H9 (cell line): ENCODE data around the gene FZD10. TPM values are rescaled to one million over a fixed set of nuclear protein-coding genes. Genes with fewer than 3 reads are reported as not detected.

Source experiments
- DNase-seq: peaks from one replicate; pipeline ENCODE4 v3.0.0-alpha.2; 2017
- H2AFZ ChIP-seq: one replicate; pipeline ENCODE4 v1.6.1; 2013; ENCODE audit warnings: mild to moderate bottlenecking, low read length, control low read depth, moderate library complexity
- H2AK5ac ChIP-seq: 2 replicates; pipeline ENCODE4 v1.6.1; 2013; ENCODE audit warnings: low read length, control low read depth, mixed read lengths; ENCODE audit not compliant: insufficient read length
- H2BK120ac ChIP-seq: one replicate; pipeline ENCODE4 v1.6.1; 2013; ENCODE audit warnings: low read depth, mild to moderate bottlenecking, low read length, control low read depth, inconsistent platforms; ENCODE audit not compliant: poor library complexity, severe bottlenecking
- H2BK12ac ChIP-seq: 2 replicates; pipeline ENCODE4 v1.6.1; 2013; ENCODE audit warnings: low read length, control low read depth, mixed read lengths, low read depth; ENCODE audit not compliant: insufficient read length
- H2BK15ac ChIP-seq: 2 replicates; pipeline ENCODE4 v1.6.1; 2013; ENCODE audit warnings: low read depth, low read length, control low read depth
- H2BK20ac ChIP-seq: one replicate; pipeline ENCODE4 v1.6.1; 2013; ENCODE audit warnings: low read depth, mild to moderate bottlenecking, low read length, control low read depth, inconsistent platforms; ENCODE audit not compliant: poor library complexity, severe bottlenecking
- H2BK5ac ChIP-seq: 2 replicates; pipeline ENCODE4 v1.6.1; 2013; ENCODE audit warnings: low read length, control low read depth, mixed read lengths; ENCODE audit not compliant: insufficient read length
- H3K14ac ChIP-seq: 2 replicates; pipeline ENCODE4 v1.6.1; 2013; ENCODE audit warnings: low read length, control low read depth; ENCODE audit not compliant: insufficient read depth
- H3K18ac ChIP-seq: 2 replicates; pipeline ENCODE4 v1.6.1; 2013; ENCODE audit warnings: low read depth, mild to moderate bottlenecking, mixed read lengths, low read length, control low read depth; ENCODE audit not compliant: insufficient read length
- H3K23ac ChIP-seq: 2 replicates; pipeline ENCODE4 v1.6.1; 2013; ENCODE audit warnings: low read length, control low read depth, mixed read lengths, low read depth; ENCODE audit not compliant: insufficient read length
- H3K23me2 ChIP-seq: 2 replicates; pipeline ENCODE4 v1.6.1; 2013; ENCODE audit warnings: low read depth, mild to moderate bottlenecking, mixed read lengths, low read length, control low read depth; ENCODE audit not compliant: insufficient read length, poor library complexity, severe bottlenecking
- H3K27ac ChIP-seq: 2 replicates; pipeline ENCODE4 v1.5.1; 2013; ENCODE audit warnings: low read length, control low read depth, mixed read lengths, low read depth; ENCODE audit not compliant: insufficient read length
- H3K27me3 ChIP-seq: 2 replicates; pipeline ENCODE4 v1.6.1; 2013; ENCODE audit warnings: low read length, control low read depth, inconsistent platforms; ENCODE audit not compliant: insufficient read depth
- H3K4ac ChIP-seq: 2 replicates; pipeline ENCODE4 v1.6.1; 2013; ENCODE audit warnings: low read depth, mild to moderate bottlenecking, control low read depth, inconsistent platforms, low read length, moderate library complexity
- H3K4me1 ChIP-seq: 2 replicates; pipeline ENCODE4 v1.6.1; 2013; ENCODE audit warnings: low read length, control low read depth, inconsistent platforms; ENCODE audit not compliant: insufficient read depth
- H3K4me2 ChIP-seq: 2 replicates; pipeline ENCODE4 v1.6.1; 2013; ENCODE audit warnings: low read length, control low read depth, mixed read lengths; ENCODE audit not compliant: insufficient read length, insufficient read depth
- H3K56ac ChIP-seq: 2 replicates; pipeline ENCODE4 v1.6.1; 2013; ENCODE audit warnings: low read depth, mild to moderate bottlenecking, mixed read lengths, low read length, control low read depth; ENCODE audit not compliant: insufficient read length
- H3K79me1 ChIP-seq: 2 replicates; pipeline ENCODE4 v1.6.1; 2013; ENCODE audit warnings: low read depth, mild to moderate bottlenecking, moderate library complexity, low read length, control low read depth, inconsistent platforms; ENCODE audit not compliant: insufficient read depth, poor library complexity, severe bottlenecking
- H3K79me2 ChIP-seq: 2 replicates; pipeline ENCODE4 v1.6.1; 2013; ENCODE audit warnings: low read length, control low read depth, inconsistent platforms; ENCODE audit not compliant: insufficient read depth
- H3K9ac ChIP-seq: 2 replicates; pipeline ENCODE4 v1.6.1; 2013; ENCODE audit warnings: low read length, control low read depth, mixed read lengths; ENCODE audit not compliant: insufficient read length; ENCODE audit errors: extremely low read depth
- H3K9me3 ChIP-seq: one replicate; pipeline ENCODE4 v1.6.1; 2013; ENCODE audit warnings: low read depth, low read length, inconsistent platforms; ENCODE audit not compliant: control insufficient read depth
- H3T11ph ChIP-seq: one replicate; pipeline ENCODE4 v1.6.1; 2013; ENCODE audit warnings: mild to moderate bottlenecking, low read length, control low read depth, inconsistent platforms
- H4K20me1 ChIP-seq: one replicate; pipeline ENCODE4 v1.6.1; 2013; ENCODE audit not compliant: control insufficient read depth, insufficient read length, insufficient read depth
- H4K5ac ChIP-seq: 2 replicates; pipeline ENCODE4 v1.6.1; 2013; ENCODE audit warnings: low read depth, mild to moderate bottlenecking, mixed read lengths, low read length, control low read depth; ENCODE audit not compliant: insufficient read length
- H4K8ac ChIP-seq: replicated peaks from 2 replicates; pipeline ENCODE4 v1.6.1; 2013; ENCODE audit warnings: low read length, control low read depth, mixed read lengths, low read depth; ENCODE audit not compliant: insufficient read length
- H4K91ac ChIP-seq: 2 replicates; pipeline ENCODE4 v1.6.1; 2013; ENCODE audit warnings: low read depth, mild to moderate bottlenecking, moderate library complexity, mixed read lengths, low read length, control low read depth; ENCODE audit not compliant: insufficient read length
- H3K27ac Mint-ChIP-seq, 3 experiments: 2 replicates in 2 of 3; 3 replicates in 1 of 3; pipeline ENCODE4 v1.8.0; 2020 to 2021; ENCODE audit warnings: mixed read lengths in 3 of 3, mild to moderate bottlenecking in 1 of 3, moderate library complexity in 1 of 3
- H3K27me3 Mint-ChIP-seq: 2 replicates; pipeline ENCODE4 v1.8.0; 2021; ENCODE audit warnings: low read depth, mild to moderate bottlenecking, moderate library complexity, mixed read lengths
- H3K36me3 Mint-ChIP-seq, 3 experiments: 2 replicates in 2 of 3; 3 replicates in 1 of 3; pipeline ENCODE4 v1.8.0; 2020 to 2021; ENCODE audit warnings: low read depth in 3 of 3, mixed read lengths in 3 of 3; ENCODE audit not compliant: insufficient read depth in 1 of 3
- H3K4me1 Mint-ChIP-seq, 2 experiments: 2 replicates each; pipeline ENCODE4 v1.8.0; 2020; ENCODE audit warnings: mixed read lengths in 2 of 2
- H3K4me3 Mint-ChIP-seq, 2 experiments: 2 replicates in 1 of 2; 3 replicates in 1 of 2; pipeline ENCODE4 v1.8.0; 2020 to 2021; ENCODE audit warnings: mild to moderate bottlenecking in 2 of 2, mixed read lengths in 2 of 2, moderate library complexity in 1 of 2
- H3K9me3 Mint-ChIP-seq, 2 experiments: 2 replicates in 1 of 2; 3 replicates in 1 of 2; pipeline ENCODE4 v1.8.0; 2020; ENCODE audit warnings: mild to moderate bottlenecking in 2 of 2, mixed read lengths in 2 of 2, moderate library complexity in 1 of 2
- CTCF ChIP-seq: fragments of 200-600 bp; sonication (generic); conservative IDR thresholded peaks from 3 replicates; pipeline ENCODE4 v1.8.0; 2021; ENCODE audit warnings: antibody characterized with exemption, mild to moderate bottlenecking
- WGBS: extraction: QIAGEN DNeasy Blood & Tissue Kit; methylation state at CpG from one replicate; pipeline ENCODE4 v1.1.7; 2013; ENCODE audit warnings: missing lambda C conversion rate, low lambda C conversion rate, mixed read lengths; ENCODE audit not compliant: insufficient read length; ENCODE audit errors: extremely low coverage; 5-methylcytosine and 5-hydroxymethylcytosine counted together
- long read RNA-seq: library from polyadenylated mRNA; unstranded; transcript quantifications from one replicate; pipeline ENCODE4 v2.0.0, GENCODE V29; 2020
- total RNA-seq: library from RNA; stranded (reverse); gene quantifications from 2 replicates; pipeline ENCODE4 v1.2.1, GENCODE V29; 2021

FZD10 gene
- total RNA-seq, result 0.55 and 1.0 TPM in 2 replicates
- long read RNA-seq, result 0 reads

GRCh38 chr12:130162267-130162666, at the start of gene FZD10:
FZD10 (plus strand) TSS chr12:130162464; CDS start chr12:130162943, 479 bp downstream.
- Histone ChIP-seq H2BK12ac (no peak within 1 kb of the TSS), H2BK120ac (no peak within 1 kb of the TSS), H3K4me1 (peaks cover 6% of the 10 kb centered on the region), H3T11ph (no peak within 1 kb of the TSS), H3K18ac (no peak within 1 kb of the TSS), H3K23ac (no peak within 1 kb of the TSS), H4K91ac (no peak within 1 kb of the TSS), H2AFZ (no peak within 1 kb of the TSS), H3K79me2 (no peaks in the 10 kb centered on the region), H4K5ac (no peak within 1 kb of the TSS), H3K9ac (no peak within 1 kb of the TSS), H2AK5ac (no peak within 1 kb of the TSS), H4K8ac (no peak within 1 kb of the TSS), H2BK20ac (no peak within 1 kb of the TSS), H3K56ac (no peak within 1 kb of the TSS), H3K27me3 (peaks cover 75% of the 10 kb centered on the region), H3K79me1 (no peaks in the 10 kb centered on the region), H2BK15ac (no peak within 1 kb of the TSS), H3K14ac (no peak within 1 kb of the TSS), H3K27ac (no peak within 1 kb of the TSS), H3K4ac (no peak within 1 kb of the TSS), H3K9me3 (no peaks in the 10 kb centered on the region), H3K4me2 (peak within 1 kb of the TSS; percentile 55), H3K23me2 (peaks cover 19% of the 10 kb centered on the region), H4K20me1 (peaks cover 12% of the 10 kb centered on the region), H2BK5ac (no peak within 1 kb of the TSS)
- Mint-ChIP-seq H3K9me3 (no peaks in the 10 kb centered on the region), H3K4me1 (peaks cover 37 to 40% of the 10 kb centered on the region in 2 experiments), H3K27ac (peak within 1 kb of the TSS in 1 of 3 experiments; percentile 27; a peak in 1 of 7 replicates), H3K4me3 (peak within 1 kb of the TSS; percentile 61 to 89), H3K27me3 (peaks cover 49% of the 10 kb centered on the region), H3K36me3 (no peaks in the 10 kb centered on the region; a peak in 2 of 7 replicates)
- peak; percentile 88 for DNase-seq
- no CpG with 5 or more reads among the region's 51 CpGs for WGBS
- TF ChIP-seq CTCF, result no peak
